ENCODE data around the gene ZNRF3.
"Not testable (repeated sequence)": the region's sequence is repeated elsewhere in the genome, so short reads cannot be mapped to it uniquely, and the experiment has no call there.

The ZNRF3 gene

DNA sequence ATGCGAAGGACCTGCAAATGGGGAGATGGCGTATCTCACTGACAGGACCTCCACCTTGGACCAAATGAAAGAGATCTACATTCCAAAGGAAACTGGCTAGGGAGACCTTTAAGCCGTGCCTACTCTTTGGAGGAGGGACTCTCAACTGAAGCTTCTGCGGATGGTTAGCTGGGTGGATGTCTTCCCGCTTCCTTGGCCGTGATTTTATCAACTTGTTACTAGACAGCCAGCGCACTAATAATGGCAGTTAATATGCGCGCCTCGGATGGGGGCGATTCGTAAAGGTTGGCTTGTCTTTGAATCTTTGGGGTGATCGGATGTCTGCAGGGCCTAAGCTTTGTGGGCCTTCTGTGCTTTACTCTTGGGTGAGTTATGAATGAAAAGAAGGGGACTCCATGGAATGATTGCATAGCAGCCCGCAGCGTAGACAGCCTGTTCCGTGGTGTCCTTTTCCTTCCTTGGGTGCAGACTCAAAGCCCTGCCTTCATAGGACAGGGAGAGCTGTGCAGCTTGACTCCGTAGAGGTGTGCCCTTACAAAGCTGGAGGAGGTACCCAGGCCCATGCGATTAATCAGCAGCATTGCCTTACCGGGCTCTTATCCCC is 1.5 kb downstream of the ZNRF3 start:
- no peak for DNase-seq

DNA sequence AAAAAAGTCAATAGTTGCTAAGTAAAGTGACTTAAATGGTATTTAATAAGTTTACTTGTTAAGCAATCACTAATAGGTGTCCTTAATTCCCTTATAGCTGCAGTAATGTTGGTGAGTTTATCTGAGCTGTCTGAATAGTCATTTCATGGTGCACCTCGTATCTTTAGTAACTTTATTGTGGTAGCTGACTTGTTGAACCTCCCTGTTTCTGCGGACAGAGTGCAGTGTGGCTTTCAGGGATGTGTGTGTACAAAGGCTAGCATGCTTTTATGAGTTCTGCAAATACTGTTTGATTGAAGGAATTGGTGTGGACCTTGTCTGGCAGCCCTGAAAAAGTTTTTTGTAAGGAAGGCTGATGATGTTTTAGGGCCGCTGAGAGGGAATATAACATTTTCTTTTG is 2.6 kb downstream of the ZNRF3 start:
- DNase-seq = no peak

DNA sequence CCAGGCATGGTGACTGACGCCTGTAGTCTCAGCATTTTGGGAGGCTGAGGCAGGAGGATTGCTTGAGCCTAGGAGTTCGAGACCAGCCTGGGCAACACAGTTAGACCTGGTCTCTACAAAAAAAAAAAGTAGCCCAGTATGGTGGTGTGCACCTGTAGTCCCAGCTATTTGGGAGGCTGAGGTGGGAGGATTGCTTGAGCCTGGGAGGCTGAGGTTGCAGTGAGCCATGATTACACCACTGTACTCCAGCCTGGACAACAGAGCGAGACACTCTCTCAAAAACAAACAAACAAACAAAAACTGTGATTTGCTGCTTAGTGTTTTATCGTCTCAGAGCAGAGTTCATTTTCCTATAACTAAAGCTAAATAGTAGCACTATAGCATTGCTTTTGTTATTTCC is 3.3 kb downstream of the ZNRF3 start:
- not testable (repeated sequence) for DNase-seq

DNA sequence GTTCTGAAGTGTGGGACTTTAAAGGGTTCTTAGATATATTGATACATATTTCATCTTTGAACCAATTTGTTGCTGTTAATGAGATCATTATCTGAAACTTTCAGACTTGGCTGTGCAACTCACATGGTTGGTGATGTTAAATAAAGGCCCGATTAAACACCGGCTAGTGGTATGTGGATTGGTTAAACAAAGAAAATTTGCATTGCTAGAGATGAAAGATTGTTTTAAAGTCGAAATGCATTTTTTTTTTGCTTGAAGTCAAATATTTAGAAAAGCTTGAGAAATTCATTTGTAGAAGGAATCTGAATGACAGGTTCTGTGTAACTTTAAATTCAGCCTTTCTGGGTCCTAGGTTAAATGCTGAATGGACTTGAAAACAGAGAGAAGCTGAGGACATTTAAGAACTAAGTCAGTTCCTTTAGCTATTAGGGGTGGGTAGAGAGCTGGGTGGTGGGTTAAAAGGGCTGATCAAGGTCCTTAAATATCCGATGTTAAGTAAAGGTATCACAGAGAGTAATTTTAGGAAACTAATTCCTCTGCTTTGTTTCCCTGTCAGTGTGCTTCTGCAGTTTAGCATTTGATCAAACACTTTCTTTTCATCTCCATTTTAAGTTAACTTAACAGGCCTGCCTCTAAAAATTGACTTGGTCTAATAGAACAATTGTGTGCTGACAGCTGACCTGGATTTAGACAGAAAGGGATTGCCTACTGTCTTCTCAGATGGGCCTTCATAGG is 4.5 kb downstream of the ZNRF3 start:
- no peak for DNase-seq

DNA sequence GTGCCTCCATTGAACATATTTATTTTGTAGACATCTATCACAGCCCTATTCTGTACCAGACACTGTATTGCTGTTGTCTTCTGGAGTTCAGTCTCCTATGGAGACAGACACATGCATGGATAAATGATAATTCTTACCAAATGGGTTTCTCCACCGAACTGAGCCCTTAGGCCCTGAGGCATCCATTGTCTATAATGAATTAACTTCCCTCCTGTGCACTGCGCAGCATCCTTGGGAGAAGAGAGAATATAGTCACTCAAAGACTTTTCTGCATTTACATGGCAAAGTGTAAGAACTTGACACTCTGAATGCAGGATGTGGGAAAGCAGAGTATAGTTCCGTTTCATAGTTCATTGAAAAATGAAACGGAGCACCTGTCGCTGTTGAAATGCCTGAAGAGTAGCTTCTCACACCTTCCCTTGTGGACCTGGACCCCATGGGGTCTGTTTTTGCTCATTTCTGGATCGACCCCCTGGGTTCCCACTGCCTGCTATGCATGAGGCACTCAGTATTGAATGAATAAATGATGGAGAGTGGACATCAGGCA is 6.2 kb downstream of the ZNRF3 start:
- DNase-seq = no peak

DNA sequence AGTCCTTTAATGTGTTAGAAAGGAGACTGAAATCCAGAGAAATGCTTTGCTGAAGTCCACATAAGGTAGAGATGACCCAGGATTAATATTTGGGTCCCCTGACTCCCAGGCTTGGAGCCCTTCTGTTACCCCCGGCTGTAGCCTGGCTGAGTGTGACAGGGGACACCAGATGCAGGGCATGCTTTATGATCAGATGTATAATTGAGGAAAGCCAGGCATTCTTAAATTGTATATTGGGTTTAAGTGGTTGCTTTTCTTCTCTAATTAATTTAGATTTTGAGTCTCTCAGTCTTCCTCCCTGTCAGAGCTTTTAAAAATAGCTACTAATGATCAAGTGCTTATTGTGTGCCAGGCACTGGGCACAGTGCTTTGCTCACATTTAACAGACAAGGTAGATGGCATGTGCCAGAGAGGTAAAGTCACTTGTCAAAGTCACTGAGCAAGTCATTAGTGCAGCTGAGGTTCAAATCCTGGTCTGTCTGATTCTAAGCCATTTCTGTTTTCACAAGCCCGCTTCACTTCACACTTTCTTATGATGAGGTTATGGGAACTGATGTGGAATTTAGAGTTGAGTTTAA is 7.9 kb downstream of the ZNRF3 start:
- no peak for DNase-seq

DNA sequence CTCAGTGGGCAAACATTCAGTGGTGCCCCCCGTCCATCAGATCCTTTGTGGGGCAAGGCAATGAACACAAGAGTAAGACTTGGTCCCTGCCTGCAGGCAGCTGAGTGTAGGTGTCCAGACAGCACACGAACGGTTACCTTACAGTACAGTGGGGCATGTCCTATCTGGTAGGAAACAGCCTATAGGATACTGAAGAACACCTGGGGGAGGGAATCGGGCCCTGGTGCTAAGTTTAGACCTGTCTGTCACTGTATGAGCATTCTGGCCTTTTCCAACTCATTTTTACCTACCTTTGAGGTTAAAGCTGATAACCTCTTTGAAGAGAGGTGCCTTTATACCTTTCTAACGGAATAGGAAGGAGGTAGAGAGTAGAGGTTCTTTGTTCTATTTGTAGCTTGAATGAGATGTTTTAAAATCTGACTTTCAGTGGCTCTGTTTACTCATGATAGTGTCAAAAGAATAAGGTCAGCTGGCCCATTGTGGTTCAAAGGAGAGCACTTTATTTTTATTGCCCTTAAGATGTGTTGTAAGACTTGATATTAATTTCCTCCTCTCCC is 8.9 kb downstream of the ZNRF3 start:
- DNase-seq = no peak

DNA sequence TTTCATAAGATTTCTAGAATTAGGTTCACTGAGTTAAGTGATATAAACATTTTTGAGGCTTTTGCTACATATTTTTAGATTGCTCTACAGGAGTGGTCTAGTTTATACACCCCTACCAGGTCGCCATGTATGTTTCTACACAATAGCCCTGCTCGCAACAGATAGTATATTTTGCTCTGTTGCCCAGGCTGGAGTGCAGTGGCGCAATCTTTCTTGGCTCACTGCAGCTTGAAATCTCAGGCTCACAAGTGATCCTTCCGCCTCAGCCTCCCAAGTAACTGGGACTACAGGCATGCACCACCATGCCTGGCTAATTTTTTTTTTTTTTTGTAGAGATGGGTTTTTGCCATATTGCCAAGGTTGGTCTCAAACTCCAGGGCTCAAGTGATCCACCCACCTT is 10.4 kb downstream of the ZNRF3 start:
- no peak for DNase-seq

DNA sequence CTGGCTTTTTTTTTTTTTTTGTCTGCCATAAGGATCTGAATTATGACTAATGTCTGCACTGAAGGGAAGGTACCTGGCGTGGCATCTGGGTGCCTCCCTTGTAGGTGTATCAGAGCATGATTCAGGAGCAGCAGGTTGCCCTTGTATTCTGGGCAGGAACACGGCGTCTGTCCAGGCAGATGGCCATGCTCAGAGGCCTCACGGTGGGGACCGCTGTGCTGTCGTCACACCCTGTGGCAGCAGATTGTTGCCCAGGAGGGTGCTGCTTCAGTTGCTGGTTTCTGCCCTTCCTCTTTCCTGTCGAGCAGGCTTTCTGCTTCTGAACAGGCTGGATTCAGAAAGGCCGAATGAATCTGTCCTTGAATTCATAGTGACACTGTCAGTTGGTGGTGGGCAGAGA is 11.0 kb downstream of the ZNRF3 start:
- peak; percentile 89 for DNase-seq

DNA sequence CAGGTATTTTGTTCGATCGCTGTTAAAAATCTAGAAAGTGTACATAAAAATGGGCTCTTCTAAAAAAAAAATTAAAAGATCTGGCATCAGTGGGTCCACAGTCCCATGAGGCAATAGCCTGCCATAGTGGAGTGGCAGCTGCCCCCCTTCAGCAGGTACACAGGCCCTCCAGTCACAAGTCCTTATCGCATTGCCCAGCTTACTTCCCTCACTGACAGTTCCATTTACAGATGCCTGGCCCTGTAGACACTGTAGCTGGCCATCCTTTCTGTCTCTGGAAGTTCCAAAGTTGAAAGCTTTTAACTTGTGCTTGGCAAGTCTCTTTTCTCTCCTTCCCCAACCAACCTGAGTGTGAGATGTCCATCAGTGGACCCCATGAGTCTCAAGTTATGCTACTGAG is 11.4 kb downstream of the ZNRF3 start:
- no peak for DNase-seq

DNA sequence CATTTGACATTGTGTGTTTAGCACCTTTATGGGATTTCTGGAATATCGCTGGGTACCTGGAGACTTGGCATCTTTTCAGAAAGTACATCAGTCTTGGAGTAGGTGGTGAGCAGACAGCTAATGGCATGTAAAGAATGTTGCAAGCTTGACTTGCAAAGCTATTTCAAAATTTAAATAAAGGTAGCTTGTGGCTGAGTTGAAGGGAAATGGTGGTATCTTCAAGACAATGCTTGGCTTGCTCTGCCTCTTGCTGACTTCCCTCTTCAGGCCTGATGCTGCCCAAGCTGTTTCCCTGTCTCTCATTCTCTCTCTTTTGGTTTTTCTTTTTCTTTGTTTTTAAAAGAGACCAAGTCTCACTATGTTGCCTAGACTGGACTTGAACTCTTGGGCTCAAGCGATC is 13.2 kb downstream of the ZNRF3 start:
- DNase-seq = no peak

DNA sequence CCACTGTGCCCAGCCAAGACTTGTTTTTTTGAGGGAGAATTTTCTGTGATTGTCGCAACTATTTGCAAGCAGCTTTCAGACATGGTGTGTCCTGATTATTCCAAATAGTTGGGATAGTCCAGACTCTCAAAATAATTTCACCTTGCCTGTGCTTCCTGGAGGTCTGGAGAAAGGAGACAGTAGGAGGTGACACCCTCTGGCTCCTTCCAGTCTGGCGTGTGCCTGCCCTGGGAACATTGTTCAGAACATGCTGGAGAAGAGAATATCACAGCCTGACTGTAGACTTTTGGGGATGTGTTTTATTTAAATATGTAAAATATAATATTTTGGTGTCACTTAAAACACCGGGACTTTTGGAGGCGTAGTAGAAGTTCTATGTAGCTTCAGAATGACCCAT is 14.9 kb downstream of the ZNRF3 start:
- no peak for DNase-seq

DNA sequence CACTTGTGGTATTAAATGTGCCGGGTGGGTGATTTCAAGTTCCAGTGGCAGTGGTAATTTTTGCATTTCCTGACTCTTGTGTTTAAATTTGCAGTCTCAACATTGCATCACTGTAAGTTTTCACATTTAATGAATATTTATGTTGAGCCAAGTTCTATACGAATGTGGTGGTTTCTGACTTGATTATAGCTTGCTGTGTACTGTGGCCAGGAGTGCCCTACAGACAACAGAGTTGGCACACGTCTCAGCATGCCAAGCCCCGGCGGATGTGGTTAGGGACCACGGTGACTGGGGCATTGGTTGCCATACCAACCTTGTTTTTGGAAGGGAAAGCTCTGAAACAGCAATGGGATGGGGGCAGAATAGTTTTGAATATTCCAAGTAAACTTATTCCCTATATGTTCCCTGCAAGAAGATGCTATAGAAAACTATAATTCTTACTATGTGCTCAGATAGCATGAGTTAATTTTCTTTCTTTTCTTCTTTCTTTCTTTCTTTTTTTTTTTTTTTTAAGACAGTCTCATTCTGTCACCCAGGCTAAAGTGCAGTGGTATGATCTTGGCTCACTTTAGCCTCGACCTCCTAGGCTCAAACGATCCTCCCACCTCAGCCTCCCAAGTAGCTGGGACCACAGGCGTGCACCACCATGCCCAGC is 16.0 kb downstream of the ZNRF3 start:
- no peak for DNase-seq

DNA sequence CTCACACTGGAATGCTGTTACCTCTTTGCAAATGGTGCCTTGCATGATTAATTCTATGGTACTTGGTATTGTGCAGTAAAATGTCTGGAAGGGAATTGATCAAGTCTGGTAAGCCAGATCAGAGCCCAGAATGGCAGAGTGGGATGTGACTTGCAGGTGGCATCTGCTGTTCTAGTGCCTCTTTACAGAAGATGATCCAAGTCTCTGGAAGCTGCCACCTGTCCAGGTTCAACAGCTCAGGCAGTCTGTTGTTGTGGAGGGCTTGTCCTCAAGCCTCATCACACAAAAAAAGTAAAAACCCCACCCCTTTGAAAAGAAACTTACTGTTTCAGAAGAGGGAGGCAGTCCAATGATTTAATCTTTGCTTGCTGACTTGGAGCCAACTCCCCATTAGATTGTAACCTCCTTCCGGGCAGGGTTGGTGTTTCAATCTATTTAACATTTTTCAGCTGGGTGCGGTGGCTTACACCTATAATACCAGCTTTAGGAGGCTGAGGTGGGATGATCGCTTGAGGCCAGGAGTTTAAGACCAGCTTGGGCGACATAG is 17.1 kb downstream of the ZNRF3 start:
- no peak for DNase-seq

DNA sequence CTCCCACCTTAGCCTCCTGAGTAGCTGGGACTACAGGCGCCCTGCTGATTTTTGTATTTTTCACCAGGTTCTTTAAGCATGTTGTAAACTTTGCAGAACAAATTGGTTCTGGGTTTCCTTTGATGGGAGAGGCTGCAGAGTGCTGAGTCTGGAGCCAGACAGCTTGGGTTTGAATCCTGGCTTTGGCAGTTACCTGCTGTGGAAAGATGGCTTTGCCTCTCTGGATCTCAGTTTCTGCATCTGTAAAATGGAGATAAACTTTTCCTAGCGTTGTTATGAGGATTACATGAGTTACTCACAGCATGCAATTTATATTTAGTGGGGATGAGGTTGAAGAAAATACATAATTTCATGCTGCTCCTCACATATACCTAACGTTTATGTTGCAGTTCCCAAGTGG is 19.1 kb downstream of the ZNRF3 start:
- no peak for DNase-seq

DNA sequence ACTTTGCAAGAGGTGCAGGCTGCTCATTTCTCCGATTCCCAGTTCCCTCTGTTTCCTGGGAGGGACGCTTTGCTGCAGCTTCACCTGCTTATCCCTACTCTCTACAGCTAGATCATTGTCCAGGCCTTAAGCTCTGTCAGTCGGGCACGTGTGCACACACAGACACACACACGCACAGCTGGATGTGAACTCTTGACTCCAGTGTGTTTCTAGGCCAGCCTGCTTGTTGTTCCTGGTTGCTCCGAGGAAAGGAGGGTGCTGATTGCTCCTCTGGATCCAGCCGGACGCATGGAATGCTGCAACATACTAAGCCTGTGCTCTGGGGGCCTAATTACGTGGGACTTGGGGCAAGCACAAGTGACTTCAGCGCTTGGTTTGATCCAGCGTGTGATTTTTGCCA is 19.7 kb downstream of the ZNRF3 start:
- no peak for DNase-seq

DNA sequence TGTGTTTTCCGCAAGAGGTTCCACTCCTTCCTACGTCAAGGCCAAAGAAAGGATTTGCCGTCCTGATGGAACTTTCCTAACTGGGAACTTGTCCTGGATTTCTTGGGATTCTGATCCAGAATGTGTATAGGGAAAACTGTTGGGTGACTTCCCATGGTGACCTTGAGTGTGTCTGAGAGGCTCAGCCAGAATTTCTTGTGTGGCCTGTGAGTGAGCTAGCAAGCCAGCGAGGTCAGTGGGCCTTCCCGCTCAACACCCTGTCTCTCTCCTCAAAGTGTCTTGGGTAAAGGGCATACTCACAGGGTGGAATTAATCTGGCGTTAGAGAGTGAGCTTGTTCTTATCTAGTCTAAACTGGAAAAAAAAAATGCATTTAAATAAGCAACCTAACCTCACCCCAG is 20.4 kb downstream of the ZNRF3 start:
- no peak for DNase-seq

DNA sequence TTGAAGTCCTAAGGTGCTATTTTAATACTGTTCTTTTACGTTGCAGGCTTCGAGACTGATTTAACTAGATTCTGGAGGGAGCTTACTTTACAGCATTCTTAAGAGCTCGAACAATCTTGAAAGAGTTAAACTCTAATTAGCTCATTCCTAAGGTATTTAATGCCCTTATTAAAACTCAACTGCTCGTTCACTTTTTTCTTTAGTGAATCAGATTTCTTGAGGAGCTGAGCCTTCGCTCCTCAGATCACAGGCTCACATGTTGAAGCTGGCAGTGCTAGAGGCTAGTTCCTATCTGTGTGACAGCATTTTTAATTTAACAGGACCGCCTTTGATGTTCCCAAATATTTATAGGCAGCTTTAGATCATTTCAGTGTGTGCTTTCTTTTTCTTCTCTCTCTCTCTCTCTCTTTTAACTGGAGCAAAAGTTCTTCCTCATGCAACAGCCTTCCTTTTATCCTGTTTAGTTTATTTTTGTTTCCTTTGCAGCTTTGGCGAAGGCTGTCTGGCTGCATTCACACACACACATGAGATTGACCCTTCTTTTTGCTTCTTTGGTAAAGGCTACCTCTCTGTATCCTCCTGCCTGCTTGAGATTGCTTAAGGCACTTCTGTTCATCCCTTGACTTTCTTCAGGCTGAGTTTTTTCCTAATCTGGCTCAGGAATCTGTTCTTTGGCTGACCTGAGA is 21.0 kb downstream of the ZNRF3 start:
- no peak for DNase-seq

DNA sequence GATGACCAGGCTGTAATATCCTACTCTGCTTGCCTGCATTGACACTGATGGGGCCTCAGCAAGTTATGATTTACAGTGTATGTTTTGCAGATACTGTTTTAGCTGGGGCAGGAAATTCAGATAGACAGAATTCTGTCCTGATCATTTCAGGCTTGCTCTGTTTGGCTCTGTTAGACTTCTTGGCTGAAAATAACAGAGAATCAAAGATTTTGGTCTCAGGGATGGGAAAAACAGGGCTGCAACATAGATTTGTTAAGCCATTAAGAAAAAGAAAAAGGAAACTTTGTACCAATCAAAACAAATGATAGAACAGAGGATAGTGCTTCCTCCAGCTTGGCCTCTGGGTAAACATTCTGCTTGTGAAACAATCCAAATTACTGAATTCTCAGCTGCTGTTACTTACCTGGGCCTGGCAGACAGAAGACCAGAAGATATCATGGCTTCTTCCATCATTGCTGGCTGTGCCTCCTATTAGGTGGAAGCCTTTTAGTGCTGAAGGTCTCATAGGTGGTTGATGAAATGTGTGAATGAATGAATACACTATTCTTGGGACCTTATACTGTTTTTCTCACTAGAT is 22.0 kb downstream of the ZNRF3 start:
- no peak for DNase-seq

DNA sequence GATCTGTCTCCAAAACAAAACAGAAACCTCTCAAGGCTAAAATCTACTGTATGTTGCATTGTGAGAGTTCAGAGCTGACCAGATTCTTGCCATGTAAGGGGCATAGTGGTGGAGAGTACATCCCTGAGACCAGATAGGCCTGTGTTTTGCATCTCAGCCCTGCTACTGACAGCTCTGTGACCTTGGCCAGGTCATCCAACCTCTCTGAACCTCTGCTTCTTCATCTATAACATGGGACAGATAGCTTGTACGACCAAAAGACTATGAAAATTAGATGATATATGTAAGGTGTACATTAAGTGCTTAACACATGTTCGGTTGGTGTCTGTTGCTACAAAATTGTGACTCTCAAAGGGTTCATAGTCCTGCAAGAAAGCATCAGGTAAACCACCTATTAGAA is 22.9 kb downstream of the ZNRF3 start:
- no peak for DNase-seq

DNA sequence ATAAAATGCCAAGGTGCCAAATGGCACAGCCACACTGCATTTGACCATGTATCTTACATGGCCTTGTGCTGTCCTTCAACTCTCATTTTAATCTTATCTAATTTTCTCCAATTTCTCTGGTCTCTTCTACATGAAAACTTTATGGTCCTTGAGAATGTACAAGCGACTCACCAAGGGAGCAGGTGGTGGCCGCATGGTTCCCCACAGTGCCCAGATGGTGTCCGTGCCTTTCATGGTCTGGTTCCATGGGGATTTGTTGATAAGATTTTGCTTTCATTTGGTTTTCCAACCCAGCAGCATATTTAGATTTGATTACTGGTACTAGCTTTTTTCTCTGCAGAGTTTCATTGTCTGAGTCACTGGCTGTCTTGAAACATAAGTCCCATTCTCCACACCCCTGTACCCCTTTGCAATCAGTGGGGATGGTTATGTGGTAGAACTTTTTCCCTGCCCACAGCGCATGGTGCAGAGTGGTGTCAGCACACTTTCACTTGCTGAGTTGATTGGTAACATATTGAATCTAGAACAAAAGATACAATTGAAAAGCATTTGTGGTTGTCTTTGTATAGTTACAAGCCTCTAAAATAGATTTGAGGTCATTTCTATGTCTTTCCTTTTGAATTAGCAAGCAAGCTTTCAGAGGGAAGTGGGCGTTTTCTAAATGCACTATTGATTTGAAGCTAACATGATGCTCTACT is 24.1 kb downstream of the ZNRF3 start:
- DNase-seq = no peak

DNA sequence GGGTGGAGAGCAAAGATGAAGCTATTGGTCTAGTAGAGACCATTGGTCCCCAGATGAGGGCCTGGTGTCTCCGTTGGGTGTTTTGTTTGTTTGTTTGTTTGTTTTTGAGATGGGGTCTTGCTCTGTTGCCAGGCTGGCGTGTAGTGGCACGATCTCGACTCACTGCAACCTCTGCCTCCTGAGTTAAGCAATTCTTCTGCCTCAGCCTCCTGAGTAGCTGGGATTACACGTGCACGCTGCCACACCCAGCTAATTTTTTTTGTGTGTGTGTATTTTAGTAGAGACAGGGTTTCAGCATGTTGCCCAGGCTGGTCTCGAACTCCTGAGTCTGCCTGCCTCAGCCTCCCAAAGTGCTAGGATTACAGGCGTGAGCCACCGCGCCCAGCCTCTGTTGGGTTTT is 25.4 kb downstream of the ZNRF3 start:
- not testable (repeated sequence) for DNase-seq

Measured in NCI-H2171 (cell line).